Spleen (tissue), 11 donors: ENCODE data around the gene HCRT. TPM values are rescaled to one million over a fixed set of nuclear protein-coding genes. Genes with fewer than 3 reads are reported as not detected.
A peak's percentile ranks its signal among the peaks of the same experiment; 100 is the strongest.

Experiments
- DNase-seq: peaks from one replicate; pipeline ENCODE4 v3.0.0-alpha.2; 2020
- H3K27ac ChIP-seq, 8 donors: fragments of 200-600 bp; sonication (generic) in 7 of 8; 1 replicate in 4 of 8; 2 replicates in 4 of 8; pipeline versions ENCODE4 v1.5.0 to v1.8.0; 2016 to 2021; ENCODE audit warnings: inconsistent platforms in 4 of 8, mild to moderate bottlenecking in 4 of 8, moderate library complexity in 1 of 8
- H3K27me3 ChIP-seq, 7 donors: fragments of 200-600 bp; sonication (generic) in 6 of 7; replicated peaks in 1 of 7; 1 replicate in 4 of 7; 2 replicates in 3 of 7; pipeline versions ENCODE4 v1.5.0 to v1.8.0; 2016 to 2021; ENCODE audit warnings: inconsistent platforms in 3 of 7, mild to moderate bottlenecking in 1 of 7
- H3K36me3 ChIP-seq, 6 donors: fragments of 200-600 bp; sonication (generic) in 5 of 6; 1 replicate in 4 of 6; 2 replicates in 2 of 6; pipeline versions ENCODE4 v1.5.0 to v1.8.0; 2016 to 2021; ENCODE audit warnings: inconsistent platforms in 2 of 6
- H3K4me1 ChIP-seq, 6 donors: fragments of 200-600 bp; sonication (generic) in 5 of 6; 1 replicate in 3 of 6; 2 replicates in 3 of 6; pipeline versions ENCODE4 v1.5.0 to v1.8.0; 2016 to 2021; ENCODE audit warnings: inconsistent platforms in 3 of 6
- H3K4me3 ChIP-seq, 8 donors: fragments of 200-600 bp; sonication (generic) in 7 of 8; 1 replicate in 4 of 8; 2 replicates in 4 of 8; pipeline versions ENCODE4 v1.5.0 to v1.8.0; 2016 to 2021; ENCODE audit warnings: inconsistent platforms in 4 of 8, mild to moderate bottlenecking in 4 of 8, moderate library complexity in 2 of 8
- H3K9me3 ChIP-seq, 8 donors: fragments of 200-600 bp; sonication (generic) in 7 of 8; 1 replicate in 4 of 8; 2 replicates in 4 of 8; pipeline versions ENCODE4 v1.5.0 to v1.8.0; 2016 to 2021; ENCODE audit warnings: inconsistent platforms in 4 of 8
- CTCF ChIP-seq, 11 experiments: fragments of 200-600 bp in 7 of 11; fragments of 450-650 bp in 4 of 11; sonication (generic) in 4 of 11; IDR thresholded peaks in 8 of 11; conservative IDR thresholded peaks in 3 of 11; 1 replicate in 7 of 11; 2 replicates in 4 of 11; pipeline versions ENCODE4 v1.4.0 to v1.8.0; 2016 to 2021; ENCODE audit warnings: antibody characterized with exemption in 11 of 11, inconsistent platforms in 4 of 11, mild to moderate bottlenecking in 1 of 11
- POLR2A ChIP-seq, 3 donors: fragments of 450-650 bp; IDR thresholded peaks; one replicate each; pipeline ENCODE4 v1.5.1; 2017; ENCODE audit warnings: antibody characterized with exemption in 3 of 3, mild to moderate bottlenecking in 1 of 3
- POLR2AphosphoS5 ChIP-seq, 3 donors: sonication (generic); formaldehyde crosslinking; IDR thresholded peaks; one replicate each; pipeline ENCODE4 v1.5.1; 2017; ENCODE audit warnings: antibody characterized with exemption in 3 of 3
- WGBS, 5 donors: extraction: QIAGEN DNeasy Blood & Tissue Kit in 3 of 5; methylation state at CpG; one replicate each; pipeline versions ENCODE4 v1.1.5 to v1.1.7; 2013 to 2018; 5-methylcytosine and 5-hydroxymethylcytosine counted together
- intact Hi-C: fragments of 100-400 bp; cut with DNase I; formaldehyde crosslinking; loops from one replicate; pipeline ENCODE4 v1.15.0; 2023; ENCODE audit warnings: low total_unique reads
- polyA plus RNA-seq, 3 donors: library from polyadenylated mRNA; stranded (reverse); fragments of 200-250 nt; gene quantifications; one replicate each; pipeline ENCODE4 v1.2.1, GENCODE V29; 2013
- total RNA-seq, 7 donors: library from RNA; depleted of rRNA in 3 of 7; stranded (reverse); fragments of >200 nt in 3 of 7; fragmentation: NEBNext Ultra II Directional in 4 of 7; extraction: Animal tissue kit (Norgen Biotek cat#: 25700) in 4 of 7; gene quantifications; one replicate each; pipeline versions ENCODE4 v1.1.0 to v1.2.1, GENCODE V29; 2016 to 2021
- donor health status: healthy with polysubstance abuse.
- donor health status: DM: no; HTN: no; CAD: no; lungs with moderate emphysema.
- donor health status: DM: no; HTN: no; CAD: no.
- donor health status: Bipolar disorder and iron deficiency.
- donor health status: healthy.
- donor health status: DM: no; HTN: no; CAD: no.
- donor health status: DM: yes; HTN: yes; CAD: no.

The HCRT gene
- total and polyA plus RNA-seq, 10 donors: not detected

GRCh38 chr17:42183741-42184711 lies 1.2 kb downstream of the HCRT start:
- Histone ChIP-seq H3K4me3 (peak overlapping the region; percentile 36 to 81 (median 63)), H3K27ac (peak overlapping the region; percentile 59 to 92 (median 85)), H3K36me3 (no peaks in the 10 kb centered on the region), H3K4me1 (peaks cover 26 to 83% (median 56%) of the 10 kb centered on the region in 6 donors), H3K9me3 (no peaks in the 10 kb centered on the region), H3K27me3 (peaks cover 0 to 31% (median 5%) of the 10 kb centered on the region in 7 donors)
- intact Hi-C loops: loop anchor here (10.0 kb wide), 1 partner anchor 69 kb away; the partner anchor contains the start of gene DHX58
- WGBS, 5 donors: 4 to 10% (median 5%) methylated on average over 27 to 83 of the region's 83 CpGs
- TF ChIP-seq POLR2A (IDR thresholded peaks at IDR 0.05) (peak in 1 of 3 donors; percentile 78), POLR2AphosphoS5 (IDR thresholded peaks at IDR 0.05) (peak; percentile 91), CTCF (IDR thresholded peaks at IDR 0.05 in 8 of 11, conservative IDR thresholded peaks at IDR 0.05 in 3 of 11) (peak; percentile 53 to 99 (median 97))
- peak; percentile 95 for DNase-seq

DNA sequence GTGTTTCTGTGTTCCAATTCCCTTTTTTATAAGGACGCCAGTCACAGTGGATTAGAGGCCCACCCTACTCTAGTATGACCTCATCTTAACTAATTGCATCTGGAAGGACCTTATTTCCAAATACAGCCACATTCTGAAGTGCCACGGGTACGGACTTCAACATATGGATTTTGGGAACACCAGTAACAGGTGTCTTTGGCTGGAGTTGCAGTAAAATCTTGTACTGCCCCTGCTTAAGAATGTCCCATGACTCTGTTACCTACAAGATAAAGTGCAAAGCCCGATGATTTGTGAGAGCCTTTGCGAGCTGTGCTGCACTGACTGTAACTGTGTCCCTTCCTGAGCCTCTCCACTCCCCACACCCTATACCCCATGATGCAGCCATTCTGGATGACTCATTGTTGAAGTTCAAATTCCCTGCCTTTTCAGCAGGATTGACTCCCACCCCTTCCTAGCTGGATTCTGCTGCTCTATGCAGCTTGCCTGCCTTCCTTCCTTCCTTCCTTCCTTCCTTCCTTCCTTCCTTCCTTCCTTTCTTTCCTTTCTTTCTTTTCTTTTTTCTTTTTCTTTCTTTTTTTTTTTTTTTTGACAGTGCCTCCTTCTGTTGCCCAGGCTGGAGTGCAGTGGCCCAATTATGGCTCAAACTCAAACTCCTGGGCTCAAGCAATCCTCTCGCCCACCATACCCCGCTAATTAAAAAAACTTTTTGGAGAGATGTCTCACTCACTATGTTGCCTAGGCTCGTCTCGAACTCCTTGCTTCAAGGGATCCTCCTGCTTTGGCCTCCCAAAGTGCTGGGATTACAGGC lies 2.1 kb downstream of the HCRT start:
- H3K27ac ChIP-seq: peak overlapping the region; percentile 59 to 92 (median 85)
- DNase-seq: no peak
- no peaks in the 10 kb centered on the region for H3K36me3 ChIP-seq
- intact Hi-C loops: loop anchor here (10.0 kb wide), 1 partner anchor 68 kb away; the partner anchor contains the start of gene DHX58
- TF ChIP-seq POLR2A (IDR thresholded peaks at IDR 0.05): no peak
- TF ChIP-seq CTCF (IDR thresholded peaks at IDR 0.05 in 8 of 11, conservative IDR thresholded peaks at IDR 0.05 in 3 of 11): no peak
- TF ChIP-seq POLR2AphosphoS5 (IDR thresholded peaks at IDR 0.05): no peak
- 63 to 65% (median 64%) methylated on average over 9 of the region's 9 CpGs for WGBS, 5 donors
- peaks cover 33 to 83% (median 57%) of the 10 kb centered on the region in 6 donors for H3K4me1 ChIP-seq
- H3K27me3 ChIP-seq: peaks cover 0 to 31% (median 5%) of the 10 kb centered on the region in 7 donors
- H3K9me3 ChIP-seq: no peaks in the 10 kb centered on the region
- peak overlapping the region; percentile 36 to 81 (median 63) for H3K4me3 ChIP-seq

- intact Hi-C loops: loop anchor here (10.0 kb wide), 1 partner anchor 67 kb away; the partner anchor contains the start of gene DHX58
Measured at GRCh38 chr17:42181851-42182207, 3.4 kb downstream of the HCRT start.

More at GRCh38 chr17:42181851-42182207, 3.4 kb downstream of the HCRT start:
- TF ChIP-seq POLR2A (IDR thresholded peaks at IDR 0.05) (no peak), POLR2AphosphoS5 (IDR thresholded peaks at IDR 0.05) (no peak), CTCF (IDR thresholded peaks at IDR 0.05 in 8 of 11, conservative IDR thresholded peaks at IDR 0.05 in 3 of 11) (no peak)
- H3K36me3 ChIP-seq: no peaks in the 10 kb centered on the region
- H3K9me3 ChIP-seq: no peaks in the 10 kb centered on the region
- peaks cover 0 to 31% (median 5%) of the 10 kb centered on the region in 7 donors for H3K27me3 ChIP-seq
- no peak overlapping the region for H3K27ac ChIP-seq
- 75 to 90% (median 85%) methylated on average over 2 of the region's 2 CpGs for WGBS, 5 donors
- H3K4me3 ChIP-seq: no peak overlapping the region
- no peak for DNase-seq
- H3K4me1 ChIP-seq: peaks cover 33 to 85% (median 59%) of the 10 kb centered on the region in 6 donors
